GM21737 (cell line): ENCODE data around the gene BANF2.
"Not testable (repeated sequence)": the region's sequence is repeated elsewhere in the genome, so short reads cannot be mapped to it uniquely, and the experiment has no call there.

Experiments
- ATAC-seq: cut with Tn5 transposase; IDR thresholded peaks from one replicate; pipeline ENCODE4 v1.9.1; 2021; ENCODE audit warnings: mild to moderate bottlenecking, moderate library complexity; ENCODE audit not compliant: unreplicated experiment

BANF2 gene

DNA sequence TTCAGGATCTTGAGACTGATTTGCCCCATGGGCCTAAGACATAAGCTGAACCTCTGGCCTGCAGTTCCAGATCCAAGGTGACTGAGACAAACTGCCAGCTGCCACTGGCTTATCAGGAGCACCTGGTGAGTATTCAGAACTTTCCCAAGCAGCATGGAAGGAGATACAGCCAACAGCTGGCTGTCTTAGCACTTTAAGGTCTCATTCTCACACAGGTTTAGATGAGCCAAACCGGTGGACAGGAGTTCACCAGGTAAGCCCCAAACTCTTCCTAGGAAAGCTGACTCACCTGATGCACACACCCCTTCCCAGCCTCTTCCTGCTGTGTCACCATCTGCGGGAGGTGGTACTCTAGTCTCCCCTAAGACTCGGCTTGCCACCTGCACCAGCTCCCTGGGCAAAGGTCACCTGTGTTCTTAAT, at the start of gene BANF2:
TSS of gene BANF2 (plus strand) at position 36 of the 421 bp plus-strand sequence. CDS start 25,060 bp downstream, outside the sequence.
- ATAC-seq = no peak

DNA sequence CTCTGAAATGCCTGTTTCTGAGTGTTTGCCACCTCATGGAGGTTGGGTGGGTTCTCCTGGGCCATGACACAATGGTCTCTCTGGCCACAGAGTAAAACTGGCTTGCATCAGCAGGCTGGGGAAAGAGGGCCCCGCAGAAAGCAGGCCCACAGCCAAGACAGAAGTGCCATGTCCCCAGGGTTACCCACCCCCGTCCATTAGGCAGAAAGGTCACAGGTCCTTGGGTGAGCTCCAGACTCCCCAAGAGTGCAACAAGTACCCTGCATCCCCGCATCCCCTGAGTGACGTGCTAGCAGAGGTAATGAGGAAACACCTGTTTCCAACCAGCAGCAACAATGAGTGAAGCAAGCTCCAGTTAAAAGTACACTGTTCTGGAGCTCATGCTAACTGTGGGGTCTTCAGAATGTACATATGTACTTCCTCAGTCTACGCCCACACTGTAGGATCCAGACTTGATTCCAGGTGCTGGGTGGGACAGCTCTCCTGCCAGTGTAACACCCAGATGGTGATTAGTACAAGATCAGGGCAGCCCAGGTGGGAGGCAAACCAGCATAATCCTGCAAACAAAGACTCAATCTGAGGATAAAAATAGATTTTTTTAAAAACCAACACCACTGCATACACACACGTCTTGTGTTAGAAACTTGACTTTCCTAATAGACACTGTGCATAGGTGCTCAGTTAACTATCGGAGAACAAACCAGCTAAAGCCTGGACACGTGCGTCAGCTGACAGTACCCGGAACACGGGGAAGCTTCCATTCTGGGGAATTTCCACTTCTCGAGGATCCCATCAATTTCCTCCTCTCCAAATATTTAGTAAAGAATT, 49.3 kb upstream of the BANF2 start:
- ATAC-seq = no peak

- ATAC-seq = no peak
Observed at GRCh38 chr20:17651129-17651759, 48.5 kb upstream of the BANF2 start.

DNA sequence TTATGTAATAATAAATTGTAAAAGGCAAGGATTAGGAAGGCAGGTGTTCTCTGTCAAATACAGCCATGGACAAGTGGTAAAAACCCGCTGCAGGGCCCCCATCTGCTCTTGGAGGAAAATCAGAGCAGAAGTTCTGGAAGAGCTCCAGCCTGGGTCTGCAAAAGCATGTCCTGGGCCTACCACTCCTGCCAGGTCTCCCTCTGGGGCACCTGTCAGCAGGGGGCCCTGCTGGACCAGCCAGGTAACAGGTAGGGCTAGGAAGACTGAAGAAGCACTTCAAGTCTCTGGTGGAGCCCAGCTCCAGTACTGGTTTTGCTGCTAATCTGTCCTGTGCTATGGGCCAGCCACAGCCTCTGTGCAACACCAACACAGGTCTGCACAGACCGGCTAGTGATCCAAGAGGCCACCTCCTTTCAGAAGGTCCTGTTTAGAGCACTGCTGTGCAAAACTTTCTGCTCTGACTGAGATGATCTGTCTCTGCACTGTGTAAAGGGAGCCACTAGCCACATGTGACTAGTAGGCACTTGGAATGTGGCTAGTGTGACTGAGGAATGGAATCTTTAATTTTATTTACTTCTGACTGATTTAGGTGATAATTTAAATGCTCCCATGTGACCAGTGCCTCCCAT, 47.9 kb upstream of the BANF2 start:
- no peak for ATAC-seq

GRCh38 chr20:17652411-17652810, 47.4 kb upstream of the BANF2 start:
- no peak for ATAC-seq

DNA sequence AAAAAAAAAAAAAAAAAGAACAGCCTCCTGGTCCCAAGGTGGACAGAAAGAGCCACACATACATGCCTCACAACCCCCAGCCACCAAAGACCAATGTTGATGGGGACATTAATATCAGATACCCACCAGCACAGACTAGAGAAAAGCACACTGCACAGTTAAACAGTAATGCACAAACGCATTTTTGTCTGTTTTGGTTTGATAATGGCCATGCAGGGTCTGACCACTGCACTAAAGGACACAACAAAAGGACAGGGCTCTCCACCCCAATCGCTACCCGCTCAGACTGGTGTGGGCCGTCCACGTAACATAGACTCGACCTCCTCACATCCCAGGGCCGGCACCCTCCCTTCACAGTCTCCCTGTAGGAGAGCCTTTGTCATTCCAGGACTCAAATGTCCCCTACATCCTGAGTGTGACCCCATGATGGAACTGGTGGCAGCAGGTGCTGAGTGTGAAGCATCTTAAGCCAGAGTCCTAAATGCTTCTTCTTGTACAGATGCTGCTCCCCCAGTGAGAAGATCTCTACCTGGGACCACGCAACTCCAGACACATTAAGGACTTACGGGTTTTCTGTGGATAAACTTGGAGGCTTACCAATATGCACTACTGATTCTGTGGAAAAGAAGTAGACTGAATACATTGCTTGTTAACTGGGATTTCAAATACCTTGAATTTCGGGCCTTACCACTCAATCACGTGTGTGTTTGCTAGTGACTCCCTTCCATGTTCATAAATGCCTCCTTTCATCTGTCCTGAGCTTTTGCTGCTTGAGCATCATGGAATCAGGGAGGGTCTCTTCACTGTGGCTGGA, 45.7 kb upstream of the BANF2 start:
- no peak for ATAC-seq

- ATAC-seq = no peak
Observed at GRCh38 chr20:17654649-17655285, 45.0 kb upstream of the BANF2 start.

GRCh38 chr20:17655286-17655651, 44.5 kb upstream of the BANF2 start:
- no peak for ATAC-seq

GRCh38 chr20:17655865-17656479, 43.8 kb upstream of the BANF2 start:
- no peak for ATAC-seq

DNA sequence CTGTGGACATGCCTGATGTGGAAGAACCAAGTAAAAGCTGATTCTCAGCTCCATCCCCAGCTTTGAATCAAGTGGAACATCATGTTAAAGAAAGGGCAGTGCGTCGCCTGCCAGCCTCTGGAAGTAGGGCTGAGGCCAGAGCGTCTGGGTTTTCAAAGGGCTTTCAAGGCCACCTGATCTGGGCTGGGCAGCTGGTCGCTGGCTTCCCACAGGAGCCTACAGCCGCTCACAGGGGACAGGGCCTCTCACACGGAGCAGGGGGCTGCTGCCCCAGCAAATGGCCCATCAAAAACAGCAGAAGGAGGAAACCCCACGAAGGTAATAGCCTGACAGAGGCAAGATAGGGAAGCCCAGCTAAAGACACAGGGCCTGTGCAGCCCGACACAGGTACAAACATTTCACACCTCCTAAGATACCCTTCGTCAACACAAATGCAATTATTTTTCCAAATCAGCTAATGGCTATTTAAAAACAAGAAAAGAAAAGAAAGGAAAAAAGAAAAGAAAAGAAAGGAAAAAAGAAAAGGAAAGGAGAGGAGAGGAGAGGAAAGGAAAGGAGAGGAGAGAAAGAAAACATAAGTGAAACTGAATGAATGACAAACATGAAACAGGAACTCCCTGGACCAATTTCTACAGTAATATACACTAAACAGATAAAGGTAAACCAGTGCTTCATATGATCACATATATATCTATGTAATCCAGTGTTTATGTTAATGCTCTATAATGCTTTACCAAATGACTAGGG, 42.5 kb upstream of the BANF2 start:
- ATAC-seq = no peak

- ATAC-seq = no peak
Observed at GRCh38 chr20:17657898-17658647, 41.7 kb upstream of the BANF2 start.

- ATAC-seq = no peak
Observed at GRCh38 chr20:17658648-17658993, 41.1 kb upstream of the BANF2 start.

GRCh38 chr20:17659344-17659743, 40.4 kb upstream of the BANF2 start:
- not testable (repeated sequence) for ATAC-seq

GRCh38 chr20:17659801-17660200, 40.0 kb upstream of the BANF2 start:
- no peak for ATAC-seq

GRCh38 chr20:17660667-17661066, 39.1 kb upstream of the BANF2 start:
- no peak for ATAC-seq

DNA sequence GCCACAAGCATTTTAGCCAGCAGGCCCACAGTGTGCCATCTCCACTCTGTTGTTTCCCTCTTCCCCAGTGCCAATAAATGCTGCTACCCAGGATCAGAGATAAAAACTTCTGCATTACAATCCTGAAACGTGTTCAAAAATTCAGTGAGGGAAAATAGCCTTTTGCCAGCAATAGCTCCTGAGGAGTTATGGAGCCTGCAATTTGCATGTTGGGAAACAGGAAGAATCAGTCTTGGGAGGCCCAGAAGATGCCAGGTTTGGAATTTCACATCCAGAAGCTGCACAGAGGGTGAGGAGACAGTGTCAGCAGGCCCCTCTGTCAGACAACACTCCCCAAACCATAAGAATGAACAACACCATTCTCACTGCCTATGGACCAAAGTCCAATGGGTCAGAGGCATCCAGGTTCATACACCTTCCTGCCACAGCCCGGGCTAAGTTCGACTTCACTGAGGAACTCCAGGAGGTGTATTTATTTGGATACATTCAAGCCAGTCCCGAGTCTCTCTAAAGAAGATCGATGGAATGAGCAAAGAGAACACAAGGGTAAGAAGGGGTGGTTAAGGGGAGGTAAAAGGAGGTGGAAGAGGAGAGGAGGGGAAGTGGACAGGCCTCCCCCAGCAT, 38.5 kb upstream of the BANF2 start:
- no peak for ATAC-seq

GRCh38 chr20:17662333-17663039, 37.3 kb upstream of the BANF2 start:
- ATAC-seq = no peak

DNA sequence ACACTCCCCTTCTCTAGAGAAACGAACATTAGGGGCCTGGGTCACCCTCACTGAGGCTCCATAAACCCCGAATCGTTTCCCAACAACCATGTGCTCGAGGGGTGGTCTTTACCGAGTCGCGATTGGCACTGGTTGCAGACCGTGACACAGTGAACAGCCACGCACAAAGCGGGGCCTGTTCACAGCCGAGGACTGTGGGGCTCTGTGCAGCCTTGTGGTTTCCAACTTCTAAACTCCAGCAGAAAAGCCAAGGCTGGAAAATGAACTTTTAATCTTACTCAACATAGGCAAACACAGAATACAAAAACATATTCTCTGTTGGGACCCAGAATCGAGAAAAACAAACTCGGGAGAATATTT, 36.7 kb upstream of the BANF2 start:
- no peak for ATAC-seq
